RWPE1 (cell line): Measurements from ENCODE around the gene KLK10.

Source experiments
- CTCF ChIA-PET: fragments of 350-600 bp; sonication (Branson Sonifier 250); formaldehyde crosslinking; extraction: SDS; loops from one replicate; lab custom pipeline; 2021; lab: Yijun Ruan, JAX
- POLR2A ChIA-PET: fragments of 400-600 bp; formaldehyde crosslinking; extraction: SDS; loops from one replicate; lab custom pipeline; 2020; ENCODE audit warnings: antibody characterized with exemption; ENCODE audit not compliant: low non-redundant PET; lab: Yijun Ruan, JAX
- DNase-seq: peaks from one replicate; pipeline ENCODE4 v3.0.0; 2012; ENCODE audit warnings: low spot score
- H3K27ac ChIP-seq: fragments of 450-650 bp; 2 replicates; pipeline ENCODE4 v1.5.1; 2017
- CTCF ChIP-seq: fragments of 450-650 bp; conservative IDR thresholded peaks from 2 replicates; pipeline ENCODE4 v1.5.1; 2017; ENCODE audit warnings: low read depth, mild to moderate bottlenecking

KLK10 gene

GRCh38 chr19:51027873-51028272 is 8.4 kb upstream of the KLK10 start:
- TF ChIP-seq CTCF: no peak
- H3K27ac ChIP-seq: no peak overlapping the region
- no peak for DNase-seq
- ChIA-PET CTCF (interaction anchor here (0.6 kb wide), 1 partner anchor 66 kb away, joined by 3 read pairs; no protein-coding TSS in a partner anchor), POLR2A (no interaction called here)

- H3K27ac ChIP-seq: peak overlapping the region; percentile 18; the same call in 1 of the 2 replicates
- no peak for DNase-seq
- CTCF ChIA-PET: interaction anchor here (0.6 kb wide), 1 partner anchor 35 kb away, joined by 4 read pairs; no protein-coding TSS in a partner anchor
- POLR2A ChIA-PET: no interaction called here
- no peak for TF ChIP-seq CTCF
Measured at GRCh38 chr19:51027126-51027806, 7.8 kb upstream of the KLK10 start.

GRCh38 chr19:51026554-51026831 is 7.0 kb upstream of the KLK10 start, which contains the start of gene KLK11:
TSS of gene KLK11 (minus strand) at chr19:51026616. CDS start at chr19:51025631, 985 bp downstream.
- CTCF ChIA-PET: interaction anchor here (1.5 kb wide), 1 partner anchor 10 kb away, joined by 5 read pairs; no protein-coding TSS in a partner anchor

GRCh38 chr19:51025809-51026553 is 6.5 kb upstream of the KLK10 start:
- CTCF ChIA-PET: interaction anchor here (0.6 to 1.5 kb wide), 2 partner anchors 9 to 79 kb away, joined by 3 to 5 read pairs; no protein-coding TSS in a partner anchor
- no peak for DNase-seq
- H3K27ac ChIP-seq: peak overlapping the region; percentile 18; the same call in 1 of the 2 replicates
- POLR2A ChIA-PET: no interaction called here
- no peak for TF ChIP-seq CTCF

More at GRCh38 chr19:51026554-51026831, 7.0 kb upstream of the KLK10 start, which contains the start of gene KLK11:
- peak within 1 kb of the TSS; percentile 18; the same call in 1 of the 2 replicates for H3K27ac ChIP-seq
- TF ChIP-seq CTCF: no peak
- no peak for DNase-seq
- POLR2A ChIA-PET: no interaction called here

- CTCF ChIA-PET: interaction anchor here (1.5 kb wide), 1 partner anchor 8 kb away, joined by 5 read pairs; no protein-coding TSS in a partner anchor
- no peak for DNase-seq
Measured at GRCh38 chr19:51025401-51025800, 5.9 kb upstream of the KLK10 start.

More at GRCh38 chr19:51025401-51025800, 5.9 kb upstream of the KLK10 start:
- POLR2A ChIA-PET: no interaction called here
- no peak overlapping the region for H3K27ac ChIP-seq
- no peak for TF ChIP-seq CTCF
